SH-SY5Y (cell line): ENCODE measurements around the gene MGMT.

Source experiments
- GATA2 ChIP-seq: IDR thresholded peaks from 2 replicates; pipeline ENCODE4 v1.6.1; 2011; ENCODE audit warnings: mild to moderate bottlenecking, low read depth, low read length
- GATA3 ChIP-seq: IDR thresholded peaks from 2 replicates; pipeline ENCODE4 v1.6.1; 2011; ENCODE audit warnings: low read depth, mild to moderate bottlenecking, low read length, moderate library complexity

The MGMT gene

GRCh38 chr10:129784891-129785290 is 317.9 kb downstream of the MGMT start:
- no peak for TF ChIP-seq GATA2
- TF ChIP-seq GATA3, result no peak

DNA sequence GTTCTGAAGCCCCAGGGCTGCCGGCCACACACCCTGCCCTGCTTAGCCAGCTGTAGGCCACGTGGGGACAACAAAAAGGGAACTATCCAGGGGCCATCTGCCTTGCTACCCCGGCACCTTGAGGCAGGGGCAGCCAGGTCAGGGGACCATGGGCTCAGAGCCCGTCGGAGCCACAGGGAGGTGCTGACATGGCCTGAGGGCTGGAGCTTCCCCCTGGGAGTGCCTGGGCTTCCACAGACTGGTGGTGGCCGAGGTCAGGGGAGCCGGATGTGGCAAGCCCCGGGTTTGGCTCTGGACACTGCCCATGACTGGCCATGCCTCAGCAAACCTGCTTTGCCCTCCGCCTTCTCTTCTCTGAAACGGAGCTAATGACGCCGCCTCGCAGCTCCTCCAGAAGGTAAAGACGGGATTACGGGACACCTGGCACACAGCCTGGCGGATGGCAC is 318.5 kb downstream of the MGMT start:
- no peak for TF ChIP-seq GATA2
- TF ChIP-seq GATA3, result no peak

GRCh38 chr10:129786216-129786615 is 319.2 kb downstream of the MGMT start:
- TF ChIP-seq GATA2, result no peak

DNA sequence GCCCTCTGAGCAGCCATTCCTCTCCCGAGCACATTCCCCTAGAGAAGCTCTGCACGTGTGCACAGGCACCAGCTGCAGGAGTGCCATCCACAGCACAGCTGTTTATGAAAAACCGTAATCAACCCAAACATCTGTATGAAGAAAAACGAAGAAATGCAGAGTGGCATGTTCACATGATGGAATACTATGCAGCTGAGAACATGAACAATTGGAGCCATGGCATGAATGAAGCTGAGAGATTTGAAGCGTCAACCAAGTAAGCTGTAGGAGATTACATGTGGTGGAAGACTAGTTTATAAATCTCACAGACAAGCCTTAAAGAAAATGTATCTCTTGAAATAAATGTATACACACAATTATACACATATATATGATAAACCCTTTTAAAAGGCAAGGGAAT is 320.5 kb downstream of the MGMT start:
- TF ChIP-seq GATA3, result no peak
- TF ChIP-seq GATA2, result no peak

DNA sequence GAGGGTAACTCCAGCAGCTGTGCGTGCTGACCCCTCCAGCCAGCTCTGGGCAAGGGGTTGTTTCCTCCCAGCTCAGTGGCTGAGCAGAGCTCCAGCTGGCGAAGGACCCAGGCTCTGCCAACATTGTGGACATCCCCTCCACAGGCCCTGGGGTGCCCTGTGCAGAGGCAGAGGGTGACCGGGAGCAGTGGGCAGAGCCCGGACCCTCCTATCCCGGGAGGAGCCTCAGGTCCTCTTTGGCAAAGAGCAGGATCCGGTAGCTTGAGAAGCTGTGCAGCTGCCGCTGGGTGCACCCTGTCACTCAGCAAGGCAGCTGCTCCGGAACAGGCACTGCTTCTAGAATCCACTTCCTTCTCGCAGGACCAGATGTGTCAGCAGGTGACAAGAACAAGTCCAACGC is 321.2 kb downstream of the MGMT start:
- TF ChIP-seq GATA2 (no peak), GATA3 (no peak)

DNA sequence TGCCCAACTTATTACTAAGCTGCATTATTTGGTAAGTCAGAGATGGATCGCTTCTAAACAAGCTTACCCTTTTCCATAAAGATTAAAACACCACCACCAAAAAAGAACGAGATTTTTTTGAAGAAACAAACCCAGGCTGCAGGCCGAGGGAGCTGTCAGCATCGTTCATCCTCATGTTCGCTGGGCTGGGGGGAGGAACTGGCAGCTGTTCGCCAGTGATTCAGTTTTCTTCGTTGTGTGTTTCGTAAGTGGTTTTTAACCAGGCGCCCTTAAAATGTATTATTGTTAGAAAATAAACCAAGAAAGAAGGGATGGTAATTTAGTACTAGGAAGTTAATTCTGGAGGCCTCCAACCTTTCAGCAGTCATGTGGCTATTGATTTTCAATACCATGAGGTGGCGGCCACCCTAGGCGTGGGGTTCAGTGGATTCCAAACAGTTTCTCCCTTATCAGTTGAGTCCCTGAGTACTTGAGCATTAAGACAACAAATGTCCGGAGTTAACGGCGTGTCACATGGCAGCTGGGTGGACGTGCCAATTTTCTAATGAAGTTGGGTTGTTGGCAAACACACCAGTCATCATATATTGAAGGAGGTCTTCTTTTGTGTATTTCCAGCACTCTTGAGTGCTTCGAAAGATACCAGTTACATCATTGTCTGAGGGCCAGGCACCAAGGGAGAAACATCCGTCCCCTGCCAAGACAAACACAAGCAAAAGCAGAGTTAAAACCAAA is 323.8 kb downstream of the MGMT start:
- TF ChIP-seq GATA3, result no peak
- TF ChIP-seq GATA2, result no peak

GRCh38 chr10:129792141-129792540 is 325.1 kb downstream of the MGMT start:
- TF ChIP-seq GATA2 (no peak), GATA3 (no peak)

- TF ChIP-seq GATA3 (no peak), GATA2 (no peak)
Measured at GRCh38 chr10:129792864-129793263, 325.8 kb downstream of the MGMT start.

DNA sequence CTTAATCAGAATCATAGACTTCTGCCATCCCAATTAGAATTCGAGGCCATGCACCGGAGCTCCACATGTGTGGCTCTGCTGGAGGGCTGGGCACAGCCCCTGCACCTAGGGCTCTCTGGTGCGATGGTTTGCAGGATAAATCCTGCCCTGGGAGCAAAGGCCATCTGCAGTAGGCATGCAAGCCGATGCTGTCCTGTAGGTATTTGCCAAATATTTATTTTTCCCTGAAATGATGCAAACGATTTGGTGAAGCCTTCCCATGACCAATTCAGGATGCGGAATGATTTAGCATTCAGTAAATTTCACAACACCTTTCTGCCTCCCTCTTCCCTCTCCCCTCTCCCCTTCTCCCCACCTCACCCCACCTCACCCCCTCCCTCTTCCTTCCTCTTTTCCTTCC is 326.4 kb downstream of the MGMT start:
- TF ChIP-seq GATA3 (no peak), GATA2 (no peak)

- TF ChIP-seq GATA2 (no peak), GATA3 (no peak)
Measured at GRCh38 chr10:129793996-129794395, 327.0 kb downstream of the MGMT start.

GRCh38 chr10:129796710-129797420 is 329.8 kb downstream of the MGMT start:
- TF ChIP-seq GATA3 (no peak), GATA2 (no peak)

DNA sequence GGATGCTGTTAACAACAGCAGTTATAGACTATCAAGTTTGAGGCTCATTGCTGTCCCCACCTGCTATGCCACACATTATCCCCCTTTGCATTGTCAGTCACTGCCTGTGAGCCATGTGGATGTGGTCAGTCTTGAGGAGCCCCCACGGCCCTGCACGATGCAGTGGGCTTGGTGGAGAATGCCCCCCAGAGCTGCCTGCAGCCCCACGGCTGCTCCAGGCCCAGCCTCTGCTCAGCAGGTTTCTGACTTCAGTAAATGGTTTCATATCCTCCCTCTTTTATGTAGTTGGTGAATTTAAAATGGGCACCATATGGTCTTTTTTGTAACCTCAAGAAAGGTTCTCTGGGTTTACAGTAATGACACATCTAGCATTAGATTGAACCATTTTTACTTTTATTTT is 332.9 kb downstream of the MGMT start:
- TF ChIP-seq GATA2, result no peak
- TF ChIP-seq GATA3, result no peak

GRCh38 chr10:129800796-129801340 is 333.8 kb downstream of the MGMT start:
- TF ChIP-seq GATA3 (no peak), GATA2 (no peak)

DNA sequence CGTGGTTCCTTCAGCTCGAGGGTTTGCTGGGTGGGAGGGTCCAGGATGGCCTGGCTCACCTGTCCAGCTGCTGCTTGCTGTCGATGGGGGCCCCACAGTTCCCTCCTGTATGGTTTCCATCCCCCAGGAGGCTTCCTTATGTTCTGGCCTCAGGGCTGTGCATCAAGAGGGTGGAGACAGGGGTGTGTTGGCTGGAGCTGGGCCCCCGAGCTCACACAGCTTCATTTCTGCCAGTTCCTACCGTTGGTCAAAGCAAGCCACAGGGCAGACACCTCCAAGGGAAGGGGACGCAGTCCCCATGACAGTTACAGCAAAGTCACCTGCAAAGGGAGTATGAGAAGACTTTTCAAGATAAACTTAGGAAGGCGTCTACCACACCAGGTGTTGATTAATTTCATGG is 340.2 kb downstream of the MGMT start:
- TF ChIP-seq GATA3 (no peak), GATA2 (no peak)
